GM13976 (cell line): ENCODE results near the gene DRGX.
A peak's percentile ranks its signal among the peaks of the same experiment; 100 is the strongest.

ENCODE experiments used
- DNase-seq: peaks from one replicate; pipeline ENCODE4 v3.0.0; 2012; ENCODE audit warnings: low spot score
- CTCF ChIP-seq: IDR thresholded peaks from 2 replicates; pipeline ENCODE4 v1.5.1; 2012; ENCODE audit warnings: borderline replicate concordance, mild to moderate bottlenecking; ENCODE audit not compliant: insufficient read depth; ENCODE audit errors: extremely low read depth, missing control alignments, control extremely low read depth
- in situ Hi-C: fragments of 300-500 bp; cut with MboI; formaldehyde crosslinking; loops from one replicate; pipeline ENCODE4 v1.12.0; 2022; ENCODE audit warnings: low sequenced_read_pairs, mixed read lengths, inconsistent platforms; ENCODE audit not compliant: unreplicated experiment

The DRGX gene

DNA sequence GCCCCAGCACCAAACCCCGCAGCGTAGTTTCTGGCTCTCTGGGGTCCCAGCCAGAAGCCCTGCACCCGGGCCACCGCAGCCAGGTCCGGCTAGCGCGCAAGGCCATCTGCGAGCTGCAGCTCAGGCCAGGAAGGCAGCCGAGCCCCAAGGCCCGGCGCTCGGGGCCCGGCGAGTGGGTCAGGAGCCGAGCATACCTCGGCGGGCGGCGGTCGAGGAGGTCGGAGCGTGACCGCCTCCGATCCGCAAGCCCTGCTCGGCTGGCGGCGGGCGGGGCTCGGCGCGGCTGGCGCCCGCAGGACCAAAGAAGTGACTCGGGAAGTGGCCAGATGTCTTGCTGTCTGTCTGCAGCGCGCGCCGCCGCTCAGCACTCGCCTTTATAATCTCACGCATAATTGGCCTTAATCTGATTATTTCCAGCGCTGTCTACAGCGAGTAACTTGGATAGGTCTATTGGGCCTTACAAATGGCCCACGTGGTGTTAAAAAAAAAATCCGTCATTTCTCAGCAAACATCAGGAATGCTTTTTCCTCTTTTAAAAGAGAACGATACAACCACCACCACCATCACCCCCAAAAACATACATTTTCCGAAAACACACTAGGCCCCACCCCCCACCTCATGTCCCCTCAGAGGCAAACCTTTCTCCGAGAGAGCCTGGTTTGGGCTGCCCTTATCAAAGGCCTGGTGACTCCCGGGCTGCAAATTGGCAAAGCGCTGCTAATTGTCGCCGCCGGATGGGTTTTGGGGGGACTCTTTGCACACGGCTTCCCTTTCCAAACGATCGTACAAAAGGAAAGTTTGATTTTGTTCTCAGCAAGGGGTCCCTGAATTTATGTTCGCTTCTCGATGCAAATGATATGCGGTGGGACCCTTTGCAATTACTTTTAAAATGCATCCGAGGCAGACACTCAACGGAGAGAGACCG, at the start of gene DRGX:
TSS of gene DRGX (minus strand) at position 349 of the 925 bp plus-strand sequence. CDS start 649 bp downstream, outside the sequence.
- no peak for DNase-seq
- TF ChIP-seq CTCF, result no peak
- in situ Hi-C loops, result no loop called here

DNA sequence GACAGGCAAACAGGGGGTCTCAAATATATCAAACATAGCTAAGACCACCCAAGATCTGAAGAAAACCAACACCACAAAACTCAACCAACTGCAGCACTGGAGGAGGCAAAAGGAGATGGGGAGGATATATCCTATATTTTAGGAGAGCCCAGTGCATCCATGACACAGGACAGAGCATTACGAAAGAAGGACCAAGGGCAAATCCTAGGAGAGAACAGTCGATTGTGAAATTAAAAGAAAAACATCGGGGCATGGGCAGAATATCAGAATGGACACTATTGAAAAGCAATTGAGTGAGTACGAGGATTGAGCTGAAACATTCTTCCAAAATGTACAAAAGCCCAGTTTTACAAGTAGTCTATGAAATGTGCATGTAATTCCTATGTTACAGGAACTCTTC, 48.5 kb upstream of the DRGX start:
- in situ Hi-C loops, result no loop called here
- no peak for DNase-seq
- TF ChIP-seq CTCF, result no peak

DNA sequence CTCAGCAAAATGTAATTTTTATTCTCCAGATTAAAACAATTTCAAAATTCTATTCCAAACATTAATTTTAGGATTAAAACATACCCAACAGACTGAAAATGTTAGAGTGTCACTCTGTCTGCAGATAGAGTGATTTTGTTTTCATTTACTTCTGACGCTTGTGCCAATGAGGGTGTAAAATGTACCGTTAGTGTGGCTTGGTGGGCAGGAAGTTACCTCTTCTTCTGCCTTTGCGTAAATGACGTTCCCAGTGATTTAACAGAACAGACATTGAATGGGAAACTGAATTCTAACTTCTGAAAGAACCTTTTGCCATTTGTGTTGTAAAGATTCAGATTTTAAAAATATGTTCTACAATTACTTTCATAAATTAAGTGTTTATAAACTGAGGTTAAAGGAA, 47.0 kb upstream of the DRGX start:
- in situ Hi-C loops, result no loop called here
- no peak for DNase-seq
- TF ChIP-seq CTCF, result no peak

- peak; percentile 41 for DNase-seq
- TF ChIP-seq CTCF, result no peak
- in situ Hi-C loops, result no loop called here
Measured at GRCh38 chr10:49441488-49442476, 45.9 kb upstream of the DRGX start.

DNA sequence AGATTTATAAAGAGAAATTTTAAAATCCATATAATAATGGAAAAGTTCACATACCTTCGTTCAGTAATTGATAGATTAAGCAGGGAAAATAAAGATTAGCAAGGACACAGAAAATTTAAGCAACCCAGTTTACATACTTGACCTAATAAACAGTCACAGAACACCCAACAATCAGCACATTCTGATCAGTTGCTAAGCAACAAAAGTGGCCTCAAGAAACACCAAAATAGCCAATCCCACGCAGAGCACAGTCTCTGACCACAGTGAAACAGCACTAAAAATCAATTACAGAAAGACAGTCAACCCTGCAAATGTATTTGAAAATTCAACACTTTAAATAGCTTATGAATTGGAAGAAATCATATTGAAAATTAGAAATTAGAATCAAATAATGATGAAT, 39.3 kb upstream of the DRGX start:
- no peak for DNase-seq
- TF ChIP-seq CTCF, result no peak
- in situ Hi-C loops, result no loop called here

- DNase-seq, result no peak
- in situ Hi-C loops, result no loop called here
- TF ChIP-seq CTCF, result no peak
Measured at GRCh38 chr10:49433069-49433468, 37.2 kb upstream of the DRGX start.
